GM23338 (cell line): ENCODE results near the gene PANK1. TPM values are rescaled to one million over a fixed set of nuclear protein-coding genes. Genes with fewer than 3 reads are reported as not detected.

ENCODE experiments used
- ATAC-seq: fragments of 200-7000 bp; cut with Tn5 transposase; 3 replicates; pipeline ENCODE4 v1.9.1; 2020
- DNase-seq: peaks from one replicate; pipeline ENCODE4 v3.0.0-alpha.2; 2015; ENCODE audit warnings: low spot score
- H2AFZ ChIP-seq: fragments of 200-600 bp; sonication (generic); 2 replicates; pipeline ENCODE4 v1.8.0; 2016; ENCODE audit warnings: antibody characterized with exemption, mild to moderate bottlenecking, moderate library complexity
- H3F3A ChIP-seq: fragments of 200-600 bp; sonication (generic); replicated peaks from 2 replicates; pipeline ENCODE4 v1.8.0; 2017; ENCODE audit warnings: antibody characterized with exemption, mixed run types, low read depth
- H3K27ac ChIP-seq: fragments of 200-600 bp; sonication (generic); 2 replicates; pipeline ENCODE4 v1.6.1; 2016; ENCODE audit warnings: low read depth
- H3K27me3 ChIP-seq: fragments of 200-600 bp; sonication (generic); 2 replicates; pipeline ENCODE4 v1.8.0; 2016; ENCODE audit warnings: mild to moderate bottlenecking, mixed run types, moderate library complexity; ENCODE audit not compliant: insufficient read depth
- H3K36me3 ChIP-seq: fragments of 200-600 bp; sonication (generic); 2 replicates; pipeline ENCODE4 v1.8.0; 2016; ENCODE audit warnings: mild to moderate bottlenecking; ENCODE audit not compliant: insufficient read depth
- H3K4me1 ChIP-seq: fragments of 200-600 bp; sonication (generic); 2 replicates; pipeline ENCODE4 v1.8.0; 2016; ENCODE audit warnings: mild to moderate bottlenecking, moderate library complexity; ENCODE audit not compliant: insufficient read depth
- H3K4me2 ChIP-seq: fragments of 200-600 bp; sonication (generic); 2 replicates; pipeline ENCODE4 v1.7.1; 2017; ENCODE audit warnings: mixed run types
- H3K4me3 ChIP-seq: fragments of 200-600 bp; sonication (generic); 2 replicates; pipeline ENCODE4 v1.6.1; 2016; ENCODE audit warnings: mixed run types
- H3K79me2 ChIP-seq: fragments of 200-600 bp; sonication (generic); replicated peaks from 2 replicates; pipeline ENCODE4 v1.8.0; 2017; ENCODE audit warnings: mild to moderate bottlenecking; ENCODE audit not compliant: insufficient read depth
- H3K9me2 ChIP-seq: fragments of 200-600 bp; sonication (generic); 2 replicates; pipeline ENCODE4 v1.8.0; 2017; ENCODE audit not compliant: insufficient read depth
- H4K20me1 ChIP-seq: fragments of 200-600 bp; sonication (generic); replicated peaks from 2 replicates; pipeline ENCODE4 v1.8.0; 2017; ENCODE audit warnings: mild to moderate bottlenecking; ENCODE audit not compliant: insufficient read depth
- H3K27ac Mint-ChIP-seq: 2 replicates; pipeline ENCODE4 v1.8.0; 2020; ENCODE audit warnings: inconsistent platforms, mild to moderate bottlenecking, moderate library complexity, mixed read lengths
- H3K27me3 Mint-ChIP-seq: 3 replicates; pipeline ENCODE4 v1.8.0; 2022; ENCODE audit warnings: low read depth, mild to moderate bottlenecking, moderate library complexity, mixed read lengths, inconsistent platforms; ENCODE audit not compliant: insufficient read depth, poor library complexity
- H3K36me3 Mint-ChIP-seq: 3 replicates; pipeline ENCODE4 v1.8.0; 2021; ENCODE audit warnings: low read depth, mild to moderate bottlenecking, inconsistent platforms, moderate library complexity, mixed read lengths
- H3K4me1 Mint-ChIP-seq: 3 replicates; pipeline ENCODE4 v1.8.0; 2020; ENCODE audit warnings: mild to moderate bottlenecking, inconsistent platforms, mixed read lengths
- H3K4me3 Mint-ChIP-seq: 3 replicates; pipeline ENCODE4 v1.8.0; 2021; ENCODE audit warnings: moderate library complexity, mild to moderate bottlenecking, inconsistent platforms, mixed read lengths
- H3K9me3 Mint-ChIP-seq: 3 replicates; pipeline ENCODE4 v1.8.0; 2020; ENCODE audit warnings: moderate library complexity, mild to moderate bottlenecking, inconsistent platforms, mixed read lengths
- CREB1 ChIP-seq: fragments of 250-450 bp; sonication (Bioruptor Pico); IDR thresholded peaks from 2 replicates; pipeline ENCODE4 v1.5.0; 2020; ENCODE audit warnings: low read depth, mild to moderate bottlenecking, moderate library complexity
- ETS1 ChIP-seq: IDR thresholded peaks from 2 replicates; pipeline ENCODE4 v1.6.1; 2016; ENCODE audit warnings: antibody characterized with exemption
- EZH2 ChIP-seq: fragments of 200-600 bp; sonication (generic); IDR thresholded peaks from one replicate; pipeline ENCODE4 v1.8.0; 2017; ENCODE audit warnings: antibody characterized with exemption, mild to moderate bottlenecking, low read depth; ENCODE audit not compliant: unreplicated experiment
- EZH2phosphoT487 ChIP-seq: fragments of 200-600 bp; sonication (generic); IDR thresholded peaks from one replicate; pipeline ENCODE4 v1.8.1; 2018; ENCODE audit warnings: antibody characterized with exemption; ENCODE audit not compliant: unreplicated experiment
- JUNB ChIP-seq: IDR thresholded peaks from one replicate; pipeline ENCODE4 v1.6.1; 2016; ENCODE audit warnings: antibody characterized with exemption; ENCODE audit not compliant: unreplicated experiment
- NANOG ChIP-seq: IDR thresholded peaks from 2 replicates; pipeline ENCODE4 v1.6.1; 2016; ENCODE audit warnings: antibody characterized with exemption, borderline replicate concordance
- POLR2AphosphoS5 ChIP-seq: IDR thresholded peaks from 2 replicates; pipeline ENCODE4 v1.6.1; 2016; ENCODE audit warnings: antibody characterized with exemption, low read depth
- STAT1 ChIP-seq: IDR thresholded peaks from one replicate; pipeline ENCODE4 v1.6.1; 2016; ENCODE audit warnings: antibody characterized with exemption; ENCODE audit not compliant: unreplicated experiment
- ZNF114 ChIP-seq: fragments of 250-450 bp; sonication (Bioruptor Pico); IDR thresholded peaks from 2 replicates; pipeline ENCODE4 v1.5.0; 2020; ENCODE audit warnings: mild to moderate bottlenecking, moderate library complexity
- ZNF331 ChIP-seq: fragments of 250-450 bp; sonication (Bioruptor Pico); IDR thresholded peaks from 2 replicates; pipeline ENCODE4 v1.5.0; 2020; ENCODE audit warnings: low read depth, mild to moderate bottlenecking, moderate library complexity
- ZNF462 ChIP-seq: fragments of 250-450 bp; sonication (Bioruptor Pico); IDR thresholded peaks from 2 replicates; pipeline ENCODE4 v1.5.0; 2020; ENCODE audit warnings: mild to moderate bottlenecking, moderate library complexity
- polyA plus RNA-seq: library from polyadenylated mRNA; unstranded; fragments of >200 nt; fragmentation: Nextera tagmentation; extraction: Ambion mirVana; gene quantifications from 2 replicates; pipeline ENCODE4 v1.2.1, GENCODE V29; 2016
- total RNA-seq: library from RNA; depleted of rRNA; stranded (reverse); fragments of >200 nt; shearing (Covaris generic); gene quantifications from 2 replicates; pipeline ENCODE4 v1.2.3, GENCODE V29; 2014
- TF ChIP-seq, protein P1 (sequence below), 2 experiments: fragments of 200-600 bp in 1 of 2; sonication (generic) in 1 of 2; conservative IDR thresholded peaks; 2 replicates each; pipeline versions ENCODE4 v1.5.1 to v1.6.1; 2016 to 2017; ENCODE audit warnings: antibody characterized with exemption in 2 of 2, low read depth in 2 of 2, mild to moderate bottlenecking in 2 of 2, moderate library complexity in 1 of 2
- TF ChIP-seq, protein P2 (sequence below): IDR thresholded peaks from one replicate; pipeline ENCODE4 v1.6.1; 2018; ENCODE audit warnings: antibody characterized with exemption; ENCODE audit not compliant: unreplicated experiment

Gene PANK1
- total and polyA plus RNA-seq, 2 experiments from 2014 or later, result 15.2 to 44.7 TPM

- TF ChIP-seq JUNB, result no peak
Measured at GRCh38 chr10:89582022-89582421, 63.0 kb downstream of the PANK1 start (continued).

GRCh38 chr10:89580243-89580642 is 64.8 kb downstream of the PANK1 start:
- H3K9me3 Mint-ChIP-seq, result no peaks in the 10 kb centered on the region
- no peaks in the 10 kb centered on the region for H3K79me2 ChIP-seq
- DNase-seq (no peak), ATAC-seq (no peak)
- no peaks in the 10 kb centered on the region for H3K27me3 ChIP-seq
- peaks cover 4% of the 10 kb centered on the region for H3K27me3 Mint-ChIP-seq
- H2AFZ ChIP-seq, result no peak overlapping the region
- H3K4me1 Mint-ChIP-seq, result peaks cover 13% of the 10 kb centered on the region; the same call in 2 of the 3 replicates
- no peaks in the 10 kb centered on the region for H4K20me1 ChIP-seq
- no peak overlapping the region for H3K4me3 Mint-ChIP-seq
- H3K4me1 ChIP-seq, result peaks cover 9% of the 10 kb centered on the region
- no peak overlapping the region for H3K27ac ChIP-seq
- no peak for TF ChIP-seq EZH2
- TF ChIP-seq, protein P1, sequence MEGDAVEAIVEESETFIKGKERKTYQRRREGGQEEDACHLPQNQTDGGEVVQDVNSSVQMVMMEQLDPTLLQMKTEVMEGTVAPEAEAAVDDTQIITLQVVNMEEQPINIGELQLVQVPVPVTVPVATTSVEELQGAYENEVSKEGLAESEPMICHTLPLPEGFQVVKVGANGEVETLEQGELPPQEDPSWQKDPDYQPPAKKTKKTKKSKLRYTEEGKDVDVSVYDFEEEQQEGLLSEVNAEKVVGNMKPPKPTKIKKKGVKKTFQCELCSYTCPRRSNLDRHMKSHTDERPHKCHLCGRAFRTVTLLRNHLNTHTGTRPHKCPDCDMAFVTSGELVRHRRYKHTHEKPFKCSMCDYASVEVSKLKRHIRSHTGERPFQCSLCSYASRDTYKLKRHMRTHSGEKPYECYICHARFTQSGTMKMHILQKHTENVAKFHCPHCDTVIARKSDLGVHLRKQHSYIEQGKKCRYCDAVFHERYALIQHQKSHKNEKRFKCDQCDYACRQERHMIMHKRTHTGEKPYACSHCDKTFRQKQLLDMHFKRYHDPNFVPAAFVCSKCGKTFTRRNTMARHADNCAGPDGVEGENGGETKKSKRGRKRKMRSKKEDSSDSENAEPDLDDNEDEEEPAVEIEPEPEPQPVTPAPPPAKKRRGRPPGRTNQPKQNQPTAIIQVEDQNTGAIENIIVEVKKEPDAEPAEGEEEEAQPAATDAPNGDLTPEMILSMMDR (conservative IDR thresholded peaks at IDR 0.05; ENCODE audit: low read depth in 2 of 2), result no peak
- TF ChIP-seq EZH2phosphoT487, result no peak
- no peak for TF ChIP-seq NANOG
- TF ChIP-seq, protein P2, sequence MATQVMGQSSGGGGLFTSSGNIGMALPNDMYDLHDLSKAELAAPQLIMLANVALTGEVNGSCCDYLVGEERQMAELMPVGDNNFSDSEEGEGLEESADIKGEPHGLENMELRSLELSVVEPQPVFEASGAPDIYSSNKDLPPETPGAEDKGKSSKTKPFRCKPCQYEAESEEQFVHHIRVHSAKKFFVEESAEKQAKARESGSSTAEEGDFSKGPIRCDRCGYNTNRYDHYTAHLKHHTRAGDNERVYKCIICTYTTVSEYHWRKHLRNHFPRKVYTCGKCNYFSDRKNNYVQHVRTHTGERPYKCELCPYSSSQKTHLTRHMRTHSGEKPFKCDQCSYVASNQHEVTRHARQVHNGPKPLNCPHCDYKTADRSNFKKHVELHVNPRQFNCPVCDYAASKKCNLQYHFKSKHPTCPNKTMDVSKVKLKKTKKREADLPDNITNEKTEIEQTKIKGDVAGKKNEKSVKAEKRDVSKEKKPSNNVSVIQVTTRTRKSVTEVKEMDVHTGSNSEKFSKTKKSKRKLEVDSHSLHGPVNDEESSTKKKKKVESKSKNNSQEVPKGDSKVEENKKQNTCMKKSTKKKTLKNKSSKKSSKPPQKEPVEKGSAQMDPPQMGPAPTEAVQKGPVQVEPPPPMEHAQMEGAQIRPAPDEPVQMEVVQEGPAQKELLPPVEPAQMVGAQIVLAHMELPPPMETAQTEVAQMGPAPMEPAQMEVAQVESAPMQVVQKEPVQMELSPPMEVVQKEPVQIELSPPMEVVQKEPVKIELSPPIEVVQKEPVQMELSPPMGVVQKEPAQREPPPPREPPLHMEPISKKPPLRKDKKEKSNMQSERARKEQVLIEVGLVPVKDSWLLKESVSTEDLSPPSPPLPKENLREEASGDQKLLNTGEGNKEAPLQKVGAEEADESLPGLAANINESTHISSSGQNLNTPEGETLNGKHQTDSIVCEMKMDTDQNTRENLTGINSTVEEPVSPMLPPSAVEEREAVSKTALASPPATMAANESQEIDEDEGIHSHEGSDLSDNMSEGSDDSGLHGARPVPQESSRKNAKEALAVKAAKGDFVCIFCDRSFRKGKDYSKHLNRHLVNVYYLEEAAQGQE, result no peak
- no peak for TF ChIP-seq ZNF462 (CRISPR knock-in tag)
- TF ChIP-seq ETS1, result no peak
- no peak for TF ChIP-seq POLR2AphosphoS5
- no peak for TF ChIP-seq CREB1 (CRISPR knock-in tag)
- TF ChIP-seq ZNF114 (CRISPR knock-in tag), result no peak
- no peak for TF ChIP-seq ZNF331 (CRISPR knock-in tag)
- TF ChIP-seq STAT1, result no peak
- H3K27ac Mint-ChIP-seq, result no peak overlapping the region
- H3K36me3 ChIP-seq, result no peaks in the 10 kb centered on the region
- H3K4me2 ChIP-seq, result no peak overlapping the region
- H3K9me2 ChIP-seq, result no peaks in the 10 kb centered on the region
- peaks cover 11% of the 10 kb centered on the region; the same call in 2 of the 3 replicates for H3K36me3 Mint-ChIP-seq
- no peak overlapping the region for H3K4me3 ChIP-seq
- no peaks in the 10 kb centered on the region for H3F3A ChIP-seq
